ENCODE data around the gene LDB1.

The LDB1 gene

DNA sequence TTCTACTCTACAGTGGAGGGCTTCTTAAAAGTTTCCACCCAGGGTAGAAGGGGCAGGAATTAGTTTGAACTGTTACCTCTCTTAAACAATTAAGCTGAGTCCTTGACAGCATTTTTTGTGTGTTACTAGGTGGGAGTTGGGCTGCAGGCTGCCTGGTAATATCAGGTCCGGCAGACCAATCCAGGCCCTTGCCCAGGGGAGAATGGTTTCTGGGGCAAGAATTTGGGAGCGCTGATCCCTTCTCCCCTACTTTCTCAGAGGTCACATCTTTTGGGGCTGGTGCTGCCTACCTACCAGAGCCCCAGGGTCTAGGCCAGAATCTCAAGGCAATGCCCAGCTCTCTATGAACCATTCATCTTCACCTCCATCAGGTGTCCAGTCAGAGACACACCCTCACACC, 14.2 kb upstream of the LDB1 start:
- DNase-seq = no peak

DNA sequence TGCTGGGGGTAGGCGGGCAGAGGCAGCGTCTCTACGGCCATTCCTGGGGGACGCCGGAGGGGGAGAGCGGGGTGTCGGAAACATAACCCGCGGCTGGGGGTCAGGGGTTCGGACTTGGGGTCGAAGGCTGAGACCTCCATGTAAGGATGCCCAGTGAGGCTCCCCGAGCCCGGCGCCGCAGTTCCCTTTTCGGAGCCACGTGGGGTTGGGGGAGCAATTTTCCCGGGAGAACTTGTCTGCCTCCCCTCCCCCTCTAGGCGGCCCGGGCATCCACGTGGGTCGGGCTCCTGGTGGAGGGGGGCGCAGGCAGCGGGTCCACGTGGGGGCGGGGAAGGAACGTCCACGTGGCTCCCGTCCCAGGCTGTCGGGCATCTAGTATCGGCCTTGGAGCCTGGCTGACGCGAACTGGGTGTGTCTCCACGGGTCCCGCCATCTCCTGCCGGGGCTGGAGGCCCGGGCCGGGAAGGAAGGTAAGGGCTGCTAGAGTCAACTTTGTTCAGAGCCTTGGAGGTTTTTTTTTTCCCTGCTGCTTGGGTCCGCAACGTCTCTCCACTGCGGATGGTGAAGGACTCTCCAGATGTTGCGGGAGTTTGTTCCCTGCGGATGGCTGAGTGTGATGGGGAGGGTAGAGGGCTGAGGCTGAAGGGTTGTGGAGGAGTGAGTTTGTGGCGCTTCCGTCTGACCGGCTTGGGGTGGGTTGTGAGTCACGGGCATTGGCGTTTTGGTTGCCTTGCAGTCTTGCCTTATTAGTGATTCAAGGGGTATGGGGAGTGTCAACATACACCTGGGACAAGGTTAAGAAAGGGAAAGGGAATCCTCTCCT, 13.4 kb upstream of the LDB1 start:
- no peak for DNase-seq

DNA sequence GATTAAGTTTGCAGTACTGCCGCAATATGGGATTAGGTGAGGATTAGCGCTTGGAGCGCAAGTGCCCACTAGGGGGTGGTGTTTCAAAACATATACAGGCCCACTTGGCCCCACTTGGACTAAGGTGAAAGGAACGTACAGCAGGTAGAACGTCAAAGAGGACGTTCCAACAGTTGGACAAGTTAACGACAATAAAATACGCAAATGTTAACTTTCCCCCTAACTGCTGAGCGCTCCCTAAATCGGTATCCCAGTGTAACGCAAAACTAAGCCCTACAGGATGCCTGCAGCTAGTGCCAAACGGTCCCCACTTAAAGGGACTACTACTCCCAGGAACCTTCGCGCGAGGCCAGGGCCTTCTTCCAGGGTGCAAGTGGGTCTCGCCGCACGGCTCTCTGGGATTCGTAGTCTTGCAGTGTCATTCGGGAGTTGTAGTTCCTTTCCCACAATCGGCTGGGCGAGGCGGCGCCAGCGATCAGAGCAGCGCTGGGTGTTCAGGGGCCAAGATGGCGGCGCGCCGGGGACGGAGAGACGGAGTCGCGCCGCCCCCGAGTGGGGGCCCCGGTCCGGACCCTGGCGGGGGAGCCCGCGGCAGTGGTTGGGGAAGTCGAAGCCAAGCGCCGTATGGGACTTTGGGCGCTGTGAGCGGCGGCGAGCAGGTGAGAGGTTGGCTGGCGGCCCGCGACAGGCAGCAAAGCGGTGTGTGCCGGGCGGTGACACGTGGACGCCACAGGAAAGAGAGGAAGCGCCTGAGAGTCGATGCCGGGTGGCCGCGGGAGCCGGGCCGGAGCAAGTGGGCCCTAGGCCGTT, 12.6 kb upstream of the LDB1 start, which contains the start of gene PPRC1:
PPRC1 (plus strand) TSS at position 478 of the 810 bp plus-strand sequence; CDS start at position 507, 29 bp downstream.
- DNase-seq = peak; percentile 79

- DNase-seq = no peak
Observed at GRCh38 chr10:102132193-102132562, 12.0 kb upstream of the LDB1 start.

GRCh38 chr10:102131286-102132170, 11.4 kb upstream of the LDB1 start:
- DNase-seq = no peak

DNA sequence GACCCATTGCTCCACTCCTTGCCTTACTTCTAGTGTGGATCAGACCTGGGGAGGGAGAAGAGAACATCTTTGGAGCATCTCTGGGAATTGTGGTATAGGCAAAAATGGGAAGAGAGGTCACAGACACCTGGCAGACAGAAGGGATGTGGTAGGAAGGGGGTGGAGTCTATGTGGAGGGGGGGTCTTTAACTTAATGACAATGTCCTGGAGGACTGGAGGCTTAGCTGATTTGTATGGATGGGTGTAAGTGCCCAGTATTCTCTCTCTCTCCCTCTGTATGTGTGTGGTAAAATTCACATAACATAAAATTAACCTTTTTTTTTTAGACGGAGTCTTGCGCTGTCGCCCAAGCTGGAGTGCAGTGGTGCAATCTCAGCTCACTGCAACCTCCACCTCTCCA, 3.1 kb upstream of the LDB1 start:
- no peak for DNase-seq

- DNase-seq = no peak
Observed at GRCh38 chr10:102122450-102122849, 2.3 kb upstream of the LDB1 start.

DNA sequence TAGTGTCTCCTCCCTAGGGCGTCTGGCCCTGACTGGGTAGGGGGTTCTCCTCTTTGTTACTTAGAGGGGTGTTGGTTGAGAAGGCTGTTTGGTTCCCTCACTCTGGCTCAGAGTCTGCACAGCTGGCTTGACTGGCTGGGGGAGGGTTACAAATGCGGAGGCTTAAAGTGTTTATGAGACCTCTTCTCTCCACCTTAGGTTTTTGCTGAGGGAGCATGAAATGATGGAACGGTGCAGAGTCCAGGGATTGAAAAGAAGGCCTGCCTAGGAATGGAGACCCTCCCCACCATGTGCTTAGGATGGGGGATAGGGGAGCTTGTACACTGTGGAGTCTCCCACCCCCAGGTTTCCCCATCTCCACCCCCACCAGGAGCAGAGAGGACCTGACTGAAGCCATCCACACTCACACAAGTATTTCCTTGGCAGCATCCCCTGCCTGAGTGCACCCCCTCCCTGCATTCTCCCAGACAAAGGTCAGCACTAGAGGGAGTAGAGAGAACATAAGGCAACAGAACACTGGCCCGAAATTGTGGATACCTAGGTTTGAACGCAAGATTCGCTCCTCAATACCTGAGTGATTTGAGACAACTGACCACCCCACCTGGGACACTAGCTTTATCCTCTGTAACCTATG, 1.7 kb upstream of the LDB1 start:
- no peak for DNase-seq

GRCh38 chr10:102120991-102121738, 997 bp upstream of the LDB1 start:
- no peak for DNase-seq

DNA sequence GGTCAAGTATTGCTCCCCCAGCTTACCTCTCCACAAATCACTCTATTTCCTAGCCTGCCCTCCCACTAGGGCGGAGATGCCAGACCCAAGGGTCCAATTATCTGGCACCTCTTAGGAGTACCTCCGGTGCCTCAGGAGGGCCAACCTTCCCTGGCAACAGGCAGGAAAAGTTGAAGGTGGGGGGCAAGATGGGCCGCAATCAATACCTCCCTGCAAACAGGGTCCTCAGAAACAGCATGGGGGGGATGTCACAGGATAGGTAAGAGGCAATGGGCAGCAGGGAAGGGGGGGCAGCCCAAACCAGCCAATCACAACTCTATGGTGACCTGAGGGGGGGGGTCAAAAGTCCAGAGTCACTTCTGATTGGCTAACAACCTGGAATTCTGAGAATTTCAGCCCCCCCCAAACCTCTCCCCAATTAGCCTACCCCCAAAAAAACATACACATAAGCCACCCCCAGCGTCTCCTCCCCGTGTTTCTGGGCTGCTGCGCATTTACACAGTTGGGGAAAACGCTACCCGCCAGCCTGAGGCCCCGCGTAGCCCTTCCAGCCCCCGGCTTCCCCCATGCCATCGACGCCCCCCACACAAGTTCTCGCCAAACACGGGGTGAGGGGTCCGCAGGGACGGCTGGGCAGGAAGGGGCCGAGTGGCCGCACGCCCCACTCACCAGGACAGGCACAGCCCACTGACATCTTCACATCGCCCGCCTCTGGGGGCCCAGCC, 589 bp downstream of the LDB1 start:
- DNase-seq = no peak

DNA sequence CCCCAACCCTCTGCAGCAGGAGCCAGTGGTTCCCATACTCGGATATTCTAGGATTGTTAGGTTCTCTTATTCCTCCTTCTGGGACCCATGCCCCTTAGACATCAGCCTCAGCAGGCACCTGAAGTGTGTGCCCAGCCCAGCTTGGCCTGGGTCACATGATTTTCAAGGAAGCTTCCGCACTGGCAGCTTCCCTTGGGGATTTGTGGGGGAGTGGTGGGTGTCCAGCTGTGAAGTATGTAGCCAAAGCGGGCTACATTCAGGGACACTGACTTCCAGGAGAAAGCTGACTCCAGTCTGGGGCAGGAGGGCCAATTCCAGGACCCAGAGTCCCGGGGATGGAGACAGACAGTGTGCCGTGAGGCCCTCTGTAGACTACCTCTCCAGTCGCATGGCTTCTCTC, 1.3 kb downstream of the LDB1 start:
- DNase-seq = no peak

DNA sequence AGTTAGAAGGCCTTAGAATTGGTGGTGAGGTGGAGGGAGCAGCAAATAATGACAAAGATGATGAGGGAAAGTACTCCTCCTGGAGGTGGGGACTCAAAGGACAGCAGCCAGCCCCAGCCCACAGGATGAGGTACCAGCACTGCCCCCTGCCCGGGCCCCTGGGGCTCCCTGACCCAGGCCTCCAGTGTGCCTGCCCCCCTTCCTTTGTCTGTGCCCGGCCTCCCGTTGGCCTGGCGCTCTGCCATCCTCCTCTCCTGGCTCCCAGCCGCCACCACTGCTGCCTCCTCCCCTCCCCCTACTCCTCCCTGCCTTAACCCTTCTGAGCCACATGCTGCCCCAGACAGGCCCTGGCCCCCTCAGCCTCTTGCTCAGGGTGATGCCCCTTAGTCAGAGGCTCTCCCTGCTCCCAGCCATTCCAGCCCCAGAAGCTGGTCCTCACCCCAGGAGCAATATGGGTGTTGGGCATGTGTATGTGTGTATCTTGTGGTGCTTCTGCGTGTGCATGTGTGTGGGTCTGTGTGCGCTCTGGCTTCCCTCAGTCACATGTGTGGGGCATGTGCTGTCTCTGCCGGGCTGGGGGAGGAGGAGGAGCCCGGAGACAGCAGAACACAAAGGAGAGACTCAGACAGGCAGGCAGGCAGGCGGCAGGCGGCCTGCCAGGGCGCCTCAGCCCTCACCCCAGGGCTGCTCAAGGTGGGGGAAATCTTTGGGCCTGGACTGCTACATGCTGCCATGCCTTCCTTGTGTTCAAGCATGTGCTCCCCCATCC, 2.6 kb downstream of the LDB1 start:
- DNase-seq = no peak

GRCh38 chr10:102116656-102117055, 3.5 kb downstream of the LDB1 start:
- DNase-seq = no peak

- no peak for DNase-seq
Observed at GRCh38 chr10:102115775-102116174, 4.4 kb downstream of the LDB1 start.

- DNase-seq = no peak
Observed at GRCh38 chr10:102114861-102115618, 5.1 kb downstream of the LDB1 start.

DNA sequence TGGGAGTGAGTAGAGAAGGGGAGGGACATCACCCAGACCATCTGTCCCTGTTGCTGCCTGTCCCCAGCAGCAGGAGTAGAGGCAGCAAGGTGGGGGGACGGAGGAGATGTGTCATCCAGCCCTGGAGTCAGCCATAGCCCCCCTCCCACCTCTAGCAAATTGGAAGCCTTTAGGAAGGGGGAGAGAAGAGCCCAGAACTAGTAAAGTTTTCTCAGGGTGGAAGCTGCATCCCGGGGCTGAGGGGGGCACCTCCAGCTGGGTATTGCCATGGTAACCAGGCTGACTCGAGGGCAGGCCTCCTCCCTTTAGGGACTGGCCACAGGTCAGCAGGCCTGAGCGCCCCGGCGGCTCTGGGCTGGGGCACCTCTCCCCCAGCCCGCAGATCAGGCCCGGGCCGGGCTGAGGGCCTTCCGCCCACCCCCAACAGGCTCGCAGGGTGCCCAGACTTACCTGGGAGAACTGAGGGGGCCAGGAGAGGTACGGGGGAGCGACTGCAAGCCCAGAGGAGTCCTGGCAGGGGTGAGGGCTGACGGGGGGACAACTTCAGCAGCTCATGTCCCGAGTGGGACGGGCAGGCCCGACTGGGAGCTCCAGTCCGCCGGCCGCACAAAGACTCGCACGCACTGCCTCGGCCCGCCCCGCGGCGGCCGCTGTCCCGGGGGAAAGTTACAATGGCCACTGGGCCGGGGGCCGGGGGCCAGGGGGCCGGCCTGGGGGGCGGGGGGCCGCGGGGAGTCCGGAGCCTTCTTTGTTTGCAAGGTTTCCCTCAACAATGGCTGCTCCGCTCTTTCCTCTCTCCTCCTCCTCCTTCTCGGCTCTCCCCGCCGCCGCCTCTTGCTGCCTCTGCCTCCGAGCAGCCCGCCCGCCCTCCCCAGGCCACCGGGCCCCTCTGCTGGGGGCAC, 6.0 kb downstream of the LDB1 start:
- peak; percentile 22 for DNase-seq

DNA sequence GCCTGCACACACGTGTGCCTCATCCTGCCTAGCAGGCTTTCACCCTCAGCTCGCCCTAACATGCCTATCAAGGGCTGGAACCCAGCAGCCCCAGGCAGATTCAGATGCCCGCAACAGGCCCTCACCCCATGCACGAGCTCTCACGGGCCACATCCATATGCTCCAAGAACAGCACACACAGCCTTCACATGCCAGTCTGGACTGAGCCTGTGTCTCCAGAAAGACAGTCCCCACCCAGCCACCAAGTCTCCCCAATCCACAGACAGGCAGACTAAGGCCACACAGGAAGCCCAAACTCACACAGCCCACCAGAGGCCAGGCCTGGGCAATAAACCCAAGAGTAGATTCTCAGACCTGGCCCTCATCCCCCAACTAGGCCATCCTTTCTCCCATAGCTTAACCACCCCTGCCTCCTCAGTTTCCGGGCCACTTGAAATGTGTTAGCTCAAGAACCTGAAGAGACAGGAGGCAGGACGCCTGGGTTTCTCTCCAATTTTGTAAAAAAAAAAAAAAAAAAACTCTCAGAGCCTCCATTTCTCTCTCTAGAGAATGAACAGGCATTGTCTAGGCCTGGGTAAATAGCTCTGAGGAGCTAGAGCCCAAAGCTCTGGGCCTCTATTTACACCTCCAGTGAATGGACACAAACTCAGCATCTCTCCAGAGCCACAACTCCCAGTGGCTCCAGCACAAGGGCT, 6.8 kb downstream of the LDB1 start:
- DNase-seq = no peak

Data from NCI-H524 treated with DMSO at 0.1 percent for 48 hours (cell line).